D721Med (cell line): ENCODE data around the gene PMEPA1.

Source experiments
- DNase-seq: peaks from one replicate; pipeline ENCODE4 v3.0.0; 2011; ENCODE audit warnings: low spot score; ENCODE audit not compliant: insufficient read length
- FAIRE-seq: peaks from 2 replicates; lab custom pipeline; 2011; peaks lifted over from hg19 to GRCh38; lab: Jason Lieb, UNC
- TF ChIP-seq, protein P1 (sequence below): IDR thresholded peaks from 2 replicates; pipeline ENCODE4 v1.5.1; 2012; ENCODE audit warnings: mild to moderate bottlenecking, control low read depth; ENCODE audit not compliant: insufficient read depth; ENCODE audit errors: missing control alignments

The PMEPA1 gene

DNA sequence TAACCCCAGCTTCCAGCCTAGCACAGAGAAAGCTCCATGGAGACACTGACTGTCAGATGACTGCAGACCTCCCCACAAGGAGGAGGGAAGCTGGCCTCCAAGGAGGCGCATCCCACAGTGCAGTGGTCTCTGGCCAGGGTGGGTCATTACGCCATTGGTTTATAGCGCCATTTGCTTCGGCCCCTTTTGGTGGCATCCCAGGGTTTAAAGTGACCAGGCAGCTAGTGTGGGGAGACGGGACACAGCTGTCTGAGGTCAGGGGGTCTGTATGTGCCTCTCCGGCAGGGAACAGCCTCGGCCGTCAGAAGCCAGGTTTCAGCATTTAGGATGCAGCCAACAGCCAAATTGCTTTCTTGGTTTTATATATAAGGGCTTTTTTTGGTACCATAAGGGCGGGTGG, 15.8 kb upstream of the PMEPA1 start:
- TF ChIP-seq, protein P1, sequence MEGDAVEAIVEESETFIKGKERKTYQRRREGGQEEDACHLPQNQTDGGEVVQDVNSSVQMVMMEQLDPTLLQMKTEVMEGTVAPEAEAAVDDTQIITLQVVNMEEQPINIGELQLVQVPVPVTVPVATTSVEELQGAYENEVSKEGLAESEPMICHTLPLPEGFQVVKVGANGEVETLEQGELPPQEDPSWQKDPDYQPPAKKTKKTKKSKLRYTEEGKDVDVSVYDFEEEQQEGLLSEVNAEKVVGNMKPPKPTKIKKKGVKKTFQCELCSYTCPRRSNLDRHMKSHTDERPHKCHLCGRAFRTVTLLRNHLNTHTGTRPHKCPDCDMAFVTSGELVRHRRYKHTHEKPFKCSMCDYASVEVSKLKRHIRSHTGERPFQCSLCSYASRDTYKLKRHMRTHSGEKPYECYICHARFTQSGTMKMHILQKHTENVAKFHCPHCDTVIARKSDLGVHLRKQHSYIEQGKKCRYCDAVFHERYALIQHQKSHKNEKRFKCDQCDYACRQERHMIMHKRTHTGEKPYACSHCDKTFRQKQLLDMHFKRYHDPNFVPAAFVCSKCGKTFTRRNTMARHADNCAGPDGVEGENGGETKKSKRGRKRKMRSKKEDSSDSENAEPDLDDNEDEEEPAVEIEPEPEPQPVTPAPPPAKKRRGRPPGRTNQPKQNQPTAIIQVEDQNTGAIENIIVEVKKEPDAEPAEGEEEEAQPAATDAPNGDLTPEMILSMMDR, result no peak
- FAIRE-seq (no peak), DNase-seq (no peak)

GRCh38 chr20:57724610-57725405, 15.0 kb upstream of the PMEPA1 start:
- TF ChIP-seq, protein P1, result no peak
- FAIRE-seq (no peak), DNase-seq (no peak)

- no peak for DNase-seq
- FAIRE-seq, result no peak
- TF ChIP-seq, protein P1, result no peak
These were observed 14.0 kb upstream of the PMEPA1 start for GRCh38 chr20:57723816-57724215.

GRCh38 chr20:57719951-57720350, 10.1 kb upstream of the PMEPA1 start:
- DNase-seq (no peak), FAIRE-seq (no peak)
- TF ChIP-seq, protein P1, result no peak

GRCh38 chr20:57718490-57719009, 8.7 kb upstream of the PMEPA1 start:
- peak; percentile 98 for DNase-seq
- FAIRE-seq, result no peak
- TF ChIP-seq, protein P1, result no peak

DNA sequence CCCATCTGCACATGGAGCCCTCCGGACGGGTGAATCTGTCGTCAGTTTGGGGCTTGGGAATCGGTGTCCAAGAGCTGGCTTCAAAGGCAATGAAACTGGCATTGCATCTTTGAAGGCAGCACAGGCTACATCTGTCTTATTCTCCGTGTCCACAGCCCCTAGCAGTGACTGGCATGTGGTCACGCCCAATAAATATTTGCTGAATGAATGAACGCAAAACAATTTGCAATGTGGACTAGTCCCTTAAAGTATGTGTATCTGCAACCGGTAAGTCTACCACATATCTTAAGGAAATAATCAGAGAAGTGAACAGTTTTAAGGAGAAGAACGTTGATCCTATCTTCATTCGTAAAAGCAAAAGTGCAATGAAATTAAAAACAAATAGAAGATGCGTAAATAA, 8.0 kb upstream of the PMEPA1 start:
- DNase-seq (no peak), FAIRE-seq (no peak)
- TF ChIP-seq, protein P1, result no peak

DNA sequence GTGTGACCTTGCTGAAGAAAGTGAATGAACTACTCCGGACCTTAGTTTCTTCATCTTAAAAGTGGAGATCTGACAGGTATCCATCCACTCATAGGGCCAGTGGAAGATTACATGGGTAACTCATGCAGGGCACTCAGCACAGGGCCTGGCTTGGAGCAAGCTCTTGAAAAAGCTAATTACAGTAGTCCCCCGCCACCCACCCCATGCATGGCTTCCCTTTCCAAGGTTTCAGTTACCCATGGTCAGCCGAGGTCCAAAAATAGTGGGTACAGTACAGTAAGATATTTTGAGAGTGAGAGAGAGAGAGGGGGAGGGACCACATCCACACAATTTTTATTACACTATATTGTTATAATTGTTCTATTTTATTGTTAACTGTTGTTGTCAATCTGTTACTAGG, 7.1 kb upstream of the PMEPA1 start:
- TF ChIP-seq, protein P1, result no peak
- FAIRE-seq (no peak), DNase-seq (no peak)
